ENCODE results near the gene FBXL15. TPM values are rescaled to one million over a fixed set of nuclear protein-coding genes. Genes with fewer than 3 reads are reported as not detected.

FBXL15 gene
- total and polyA plus RNA-seq, 4 donors: 9.4 to 40.4 (median 18.6) TPM

DNA sequence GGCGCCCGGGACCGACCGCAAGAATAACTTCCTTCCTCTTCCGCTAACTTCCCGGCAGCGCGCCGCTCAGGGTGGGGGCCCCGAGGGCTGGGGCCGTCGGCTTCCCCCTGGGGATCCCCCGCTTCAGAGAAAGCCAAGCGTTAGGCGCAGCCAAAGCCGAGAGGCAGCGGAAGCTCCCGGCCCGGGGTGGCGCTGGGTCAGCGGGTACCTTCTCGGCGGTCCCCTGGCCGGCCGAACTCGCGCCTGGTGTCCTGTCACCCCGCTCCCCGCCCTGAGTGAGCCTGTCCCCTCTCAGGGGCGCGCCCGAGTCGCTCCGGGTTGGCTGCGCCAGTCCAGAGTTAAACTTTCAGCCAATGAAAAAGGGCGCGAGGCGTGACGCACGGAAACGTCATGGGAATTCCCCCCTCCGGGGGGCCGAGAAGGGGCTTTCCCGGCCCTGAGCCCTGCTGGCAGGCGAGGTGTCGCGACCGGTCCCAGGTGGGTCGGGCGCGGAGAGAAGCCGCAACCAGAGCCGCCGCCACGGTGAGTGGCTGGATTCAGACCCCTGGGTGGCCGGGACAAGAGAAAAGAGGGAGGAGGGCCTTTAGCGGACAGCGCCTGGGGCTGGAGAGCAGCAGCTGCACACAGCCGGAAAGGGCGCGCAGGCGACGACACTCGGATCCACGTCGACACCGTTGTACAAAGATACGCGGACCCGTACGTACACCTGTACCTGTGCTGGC is 26.4 kb upstream of the FBXL15 start:
- peaks cover 0 to 11% (median 9%) of the 10 kb centered on the region in 3 donors for H3K27me3 ChIP-seq (ENCODE audit: control insufficient read depth in 3 of 3, insufficient read depth in 3 of 3, low read length in 2 of 3)
- peak overlapping the region; percentile 94 to 99 for H3K27ac ChIP-seq (ENCODE audit: low read depth in 1 of 2, low read length in 1 of 2)
- peak overlapping the region; percentile 56 for H3K4me3 ChIP-seq
- peak; percentile 92 to 95 (median 95) for DNase-seq
- TF ChIP-seq, protein P1, sequence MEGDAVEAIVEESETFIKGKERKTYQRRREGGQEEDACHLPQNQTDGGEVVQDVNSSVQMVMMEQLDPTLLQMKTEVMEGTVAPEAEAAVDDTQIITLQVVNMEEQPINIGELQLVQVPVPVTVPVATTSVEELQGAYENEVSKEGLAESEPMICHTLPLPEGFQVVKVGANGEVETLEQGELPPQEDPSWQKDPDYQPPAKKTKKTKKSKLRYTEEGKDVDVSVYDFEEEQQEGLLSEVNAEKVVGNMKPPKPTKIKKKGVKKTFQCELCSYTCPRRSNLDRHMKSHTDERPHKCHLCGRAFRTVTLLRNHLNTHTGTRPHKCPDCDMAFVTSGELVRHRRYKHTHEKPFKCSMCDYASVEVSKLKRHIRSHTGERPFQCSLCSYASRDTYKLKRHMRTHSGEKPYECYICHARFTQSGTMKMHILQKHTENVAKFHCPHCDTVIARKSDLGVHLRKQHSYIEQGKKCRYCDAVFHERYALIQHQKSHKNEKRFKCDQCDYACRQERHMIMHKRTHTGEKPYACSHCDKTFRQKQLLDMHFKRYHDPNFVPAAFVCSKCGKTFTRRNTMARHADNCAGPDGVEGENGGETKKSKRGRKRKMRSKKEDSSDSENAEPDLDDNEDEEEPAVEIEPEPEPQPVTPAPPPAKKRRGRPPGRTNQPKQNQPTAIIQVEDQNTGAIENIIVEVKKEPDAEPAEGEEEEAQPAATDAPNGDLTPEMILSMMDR (IDR thresholded peaks at IDR 0.05; ENCODE audit: control extremely low read depth, extremely low read depth): peak; percentile 84
- peaks cover 0 to 14% (median 9%) of the 10 kb centered on the region in 5 donors for H3K4me1 ChIP-seq (ENCODE audit: control insufficient read depth in 5 of 5, insufficient read depth in 5 of 5, low read length in 5 of 5)
- H3K36me3 ChIP-seq (ENCODE audit: control insufficient read depth in 4 of 4, insufficient read depth in 4 of 4, low read length in 4 of 4): peaks cover 0 to 11% (median 0%) of the 10 kb centered on the region in 4 donors
- 0% methylated on average over 60 to 71 of the region's 71 CpGs for WGBS, 2 donors
- H3K9me3 ChIP-seq (ENCODE audit: control insufficient read depth in 4 of 4, insufficient read depth in 3 of 4, low read length in 3 of 4): no peaks in the 10 kb centered on the region
- peak overlapping the region; percentile 71 to 82 for H3K9ac ChIP-seq (ENCODE audit: insufficient read depth in 1 of 2, low read length in 2 of 2)
- ATAC-seq (ENCODE audit: insufficient read depth, low FRiP score): peak; percentile 86

GRCh38 chr10:102394801-102395399 is 25.7 kb upstream of the FBXL15 start:
- ATAC-seq (ENCODE audit: insufficient read depth, low FRiP score) (no peak), DNase-seq (peak in 2 of 3 donors; percentile 58 to 63)
- TF ChIP-seq, protein P1 (IDR thresholded peaks at IDR 0.05; ENCODE audit: control extremely low read depth, extremely low read depth): no peak
- 0% methylated on average over 33 to 35 of the region's 35 CpGs for WGBS, 2 donors
- Histone ChIP-seq H3K4me3 (peak overlapping the region; percentile 56), H3K27ac (ENCODE audit: low read depth in 1 of 2, low read length in 1 of 2) (peak overlapping the region; percentile 94 to 99), H3K4me1 (ENCODE audit: control insufficient read depth in 5 of 5, insufficient read depth in 5 of 5, low read length in 5 of 5) (peaks cover 0 to 18% (median 14%) of the 10 kb centered on the region in 5 donors), H3K9ac (ENCODE audit: insufficient read depth in 1 of 2, low read length in 2 of 2) (peak overlapping the region; percentile 71 to 76), H3K27me3 (ENCODE audit: control insufficient read depth in 3 of 3, insufficient read depth in 3 of 3, low read length in 2 of 3) (peaks cover 0 to 9% (median 9%) of the 10 kb centered on the region in 3 donors), H3K36me3 (ENCODE audit: control insufficient read depth in 4 of 4, insufficient read depth in 4 of 4, low read length in 4 of 4) (peaks cover 0 to 11% (median 0%) of the 10 kb centered on the region in 4 donors), H3K9me3 (ENCODE audit: control insufficient read depth in 4 of 4, insufficient read depth in 3 of 4, low read length in 3 of 4) (no peaks in the 10 kb centered on the region)

DNA sequence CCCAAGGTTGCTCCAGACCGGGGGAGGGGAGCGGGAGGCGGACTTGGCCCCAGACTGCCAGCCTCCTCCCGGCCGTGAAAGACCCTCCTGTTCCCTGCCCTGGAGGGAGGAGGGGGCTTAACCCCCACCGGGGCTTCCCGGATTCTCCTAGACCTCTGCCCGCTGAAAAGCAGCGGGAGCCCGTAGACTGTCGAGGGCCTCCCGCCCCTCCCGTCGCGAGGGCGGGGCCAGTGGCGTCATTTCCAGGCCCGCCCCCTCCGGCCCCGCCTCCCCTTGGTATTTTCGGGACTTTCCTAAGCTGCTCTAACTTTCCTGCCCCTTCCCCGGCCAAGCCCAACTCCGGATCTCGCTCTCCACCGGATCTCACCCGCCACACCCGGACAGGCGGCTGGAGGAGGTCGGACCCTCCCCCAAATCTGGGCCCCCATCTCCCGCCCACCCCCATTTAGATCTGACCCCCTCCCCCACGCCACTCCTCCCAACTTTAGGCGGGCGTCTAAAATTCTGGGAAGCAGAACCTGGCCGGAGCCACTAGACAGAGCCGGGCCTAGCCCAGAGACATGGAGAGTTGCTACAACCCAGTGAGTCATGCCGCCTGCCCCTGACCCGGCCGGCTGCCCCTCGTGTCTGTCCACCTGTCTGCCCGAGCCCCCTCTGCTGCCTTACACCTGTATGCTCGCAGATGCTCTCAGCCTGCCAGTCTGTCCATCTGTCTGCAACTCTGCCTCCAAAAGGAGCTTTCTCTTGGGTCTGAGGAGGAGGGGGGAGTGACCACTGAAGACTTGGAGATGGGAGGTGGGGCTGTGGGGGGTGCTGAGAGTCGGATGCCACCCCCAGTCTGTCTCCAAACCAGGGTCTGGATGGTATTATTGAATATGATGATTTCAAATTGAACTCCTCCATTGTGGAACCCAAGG is 25.0 kb upstream of the FBXL15 start, which contains the start of gene NFKB2:
NFKB2 (plus strand) TSS at position 306 of the 917 bp plus-strand sequence; CDS start at position 561, 255 bp downstream.
- peak; percentile 75 for ATAC-seq (ENCODE audit: insufficient read depth, low FRiP score)
- H3K4me1 ChIP-seq (ENCODE audit: control insufficient read depth in 5 of 5, insufficient read depth in 5 of 5, low read length in 5 of 5): peaks cover 0 to 19% (median 14%) of the 10 kb centered on the region in 5 donors
- peak; percentile 94 to 95 (median 94) for DNase-seq
- peaks cover 0 to 8% (median 3%) of the 10 kb centered on the region in 3 donors for H3K27me3 ChIP-seq (ENCODE audit: control insufficient read depth in 3 of 3, insufficient read depth in 3 of 3, low read length in 2 of 3)
- 1% methylated on average over 41 to 42 of the region's 42 CpGs for WGBS, 2 donors
- peak within 1 kb of the TSS; percentile 71 to 76 for H3K9ac ChIP-seq (ENCODE audit: insufficient read depth in 1 of 2, low read length in 2 of 2)
- TF ChIP-seq, protein P1 (IDR thresholded peaks at IDR 0.05; ENCODE audit: control extremely low read depth, extremely low read depth): no peak
- no peaks in the 10 kb centered on the region for H3K9me3 ChIP-seq (ENCODE audit: control insufficient read depth in 4 of 4, insufficient read depth in 3 of 4, low read length in 3 of 4)
- H3K4me3 ChIP-seq: peak within 1 kb of the TSS; percentile 78
- peaks cover 0 to 13% (median 0%) of the 10 kb centered on the region in 4 donors for H3K36me3 ChIP-seq (ENCODE audit: control insufficient read depth in 4 of 4, insufficient read depth in 4 of 4, low read length in 4 of 4)
- H3K27ac ChIP-seq (ENCODE audit: low read depth in 1 of 2, low read length in 1 of 2): peak within 1 kb of the TSS; percentile 94 to 99
